Fibroblast of villous mesenchyme (primary cell): ENCODE data around the gene DUSP15. TPM values are rescaled to one million over a fixed set of nuclear protein-coding genes. Genes with fewer than 3 reads are reported as not detected.

ENCODE experiments used
- DNase-seq: peaks from one replicate; pipeline ENCODE4 v3.0.0-alpha.2; 2010; ENCODE audit warnings: low read depth
- H3K4me3 ChIP-seq: 2 replicates; pipeline ENCODE4 v1.5.1; 2011; ENCODE audit warnings: low read depth, mild to moderate bottlenecking, low read length
- CTCF ChIP-seq: IDR thresholded peaks from 2 replicates; pipeline ENCODE4 v1.5.1; 2012; ENCODE audit warnings: low read depth, mild to moderate bottlenecking, low read length; ENCODE audit not compliant: insufficient read depth
- total RNA-seq: library from RNA; depleted of rRNA; stranded (reverse); fragments of >200 nt; gene quantifications from 2 replicates; pipeline ENCODE4 v1.2.3, GENCODE V29; 2012

The DUSP15 gene
- total RNA-seq, 1 donor, result not detected

GRCh38 chr20:31835977-31836852, 34.1 kb downstream of the DUSP15 start:
- no peak overlapping the region for H3K4me3 ChIP-seq
- TF ChIP-seq CTCF, result no peak
- peak; percentile 92 for DNase-seq

- H3K4me3 ChIP-seq, result no peak overlapping the region
- no peak for TF ChIP-seq CTCF
- no peak for DNase-seq
Measured at GRCh38 chr20:31835554-31835953, 34.8 kb downstream of the DUSP15 start.

- TF ChIP-seq CTCF, result no peak
- DNase-seq, result no peak
Measured at GRCh38 chr20:31833931-31834521, 36.3 kb downstream of the DUSP15 start.

GRCh38 chr20:31833130-31833930, 37.0 kb downstream of the DUSP15 start:
- DNase-seq, result peak; percentile 41
- H3K4me3 ChIP-seq, result no peak overlapping the region
- TF ChIP-seq CTCF, result peak; percentile 88

More at GRCh38 chr20:31833931-31834521, 36.3 kb downstream of the DUSP15 start:
- no peak overlapping the region for H3K4me3 ChIP-seq

- H3K4me3 ChIP-seq, result no peak overlapping the region
- TF ChIP-seq CTCF, result no peak
- no peak for DNase-seq
Measured at GRCh38 chr20:31831771-31832306, 38.5 kb downstream of the DUSP15 start.

- DNase-seq, result no peak
- no peak for TF ChIP-seq CTCF
- H3K4me3 ChIP-seq, result no peak overlapping the region
Measured at GRCh38 chr20:31831211-31831610, 39.1 kb downstream of the DUSP15 start.
